HG02981 (cell line): ENCODE data around the gene HPS3.

ENCODE experiments used
- ATAC-seq: cut with Tn5 transposase; IDR thresholded peaks from one replicate; pipeline ENCODE4 v1.9.1; 2021; ENCODE audit warnings: mild to moderate bottlenecking, moderate library complexity; ENCODE audit not compliant: unreplicated experiment

HPS3 gene

DNA sequence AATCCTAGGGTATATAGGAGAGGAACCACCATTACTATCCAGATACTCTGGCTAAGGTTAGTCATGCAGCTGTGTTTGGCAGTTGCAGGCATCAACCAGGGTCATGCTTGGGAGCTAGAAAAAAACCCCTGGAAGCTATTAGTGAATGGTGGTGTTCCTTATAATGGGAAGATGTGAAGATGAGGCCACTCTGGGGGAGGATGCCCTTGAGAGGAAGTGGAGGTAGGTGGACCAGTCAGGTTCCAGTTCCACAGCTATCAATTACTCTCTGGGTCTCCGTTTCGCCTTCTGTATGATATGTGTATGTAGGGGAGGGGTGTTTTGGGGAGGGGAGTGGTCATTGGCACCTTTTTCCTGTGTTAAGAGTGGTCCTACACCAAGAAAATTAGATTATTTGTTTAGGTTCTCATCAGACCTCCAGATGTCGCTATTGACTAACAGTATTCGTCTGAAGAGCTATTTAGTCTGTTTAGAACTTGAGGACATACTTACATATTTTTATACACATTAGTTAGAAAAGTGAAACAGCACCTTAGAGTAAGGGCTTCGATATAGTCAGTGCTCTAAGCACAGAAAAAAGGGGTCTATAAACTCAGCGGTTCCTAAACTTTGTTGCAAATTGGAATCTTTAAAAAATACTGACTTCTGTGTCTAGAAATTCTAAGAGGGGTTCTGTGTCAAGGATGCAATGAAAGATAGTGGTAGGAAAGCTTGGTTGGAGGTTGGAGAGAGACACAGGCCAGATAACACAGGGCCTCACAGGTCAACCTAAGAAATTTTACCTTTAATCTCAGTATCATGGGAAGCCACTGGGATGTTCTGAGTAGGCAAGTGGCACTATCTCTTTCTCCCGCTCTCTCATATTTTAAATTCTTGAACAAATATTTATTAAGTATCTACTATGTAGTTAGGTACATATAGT, 9.1 kb upstream of the HPS3 start:
- ATAC-seq: peak; percentile 73

DNA sequence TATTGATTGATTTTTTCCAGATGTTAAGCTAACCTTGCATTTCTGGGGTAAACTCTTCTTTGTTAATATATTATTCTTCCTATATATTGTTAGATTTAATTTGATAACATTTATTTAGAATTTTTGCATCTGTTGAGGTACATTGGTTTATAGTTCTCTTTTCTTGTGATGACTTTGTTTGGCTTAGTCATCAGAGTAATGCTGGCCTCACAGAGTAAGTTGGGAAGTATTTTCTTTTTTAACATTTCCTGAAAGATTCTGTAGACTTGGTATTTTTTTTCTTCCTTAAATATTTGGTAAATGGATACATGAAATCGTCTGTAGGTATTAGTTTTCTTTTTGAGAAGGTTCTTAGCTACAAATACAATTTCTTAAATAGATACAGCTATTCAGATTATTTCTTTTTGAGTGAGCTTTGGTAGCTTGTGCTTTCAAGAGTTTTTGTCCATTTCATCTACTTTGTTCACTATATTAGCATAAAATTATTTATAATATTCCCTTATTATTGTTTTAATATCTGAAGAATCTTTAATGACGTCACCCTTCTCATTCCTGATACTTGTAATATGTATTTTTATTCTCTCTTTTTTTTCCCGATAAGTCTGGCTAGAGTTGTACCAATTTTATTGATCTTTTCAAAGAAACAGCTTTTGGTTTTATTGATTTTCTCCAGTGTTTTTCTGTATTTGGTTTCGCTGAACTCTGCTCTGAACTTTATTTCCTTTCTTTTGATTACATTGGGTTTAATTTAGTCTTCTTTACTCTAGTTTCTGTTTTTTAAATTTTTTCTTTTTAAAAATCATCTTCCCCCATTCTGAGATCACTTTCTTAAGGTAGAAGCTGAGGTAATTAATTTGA, 6.5 kb upstream of the HPS3 start:
- no peak for ATAC-seq

DNA sequence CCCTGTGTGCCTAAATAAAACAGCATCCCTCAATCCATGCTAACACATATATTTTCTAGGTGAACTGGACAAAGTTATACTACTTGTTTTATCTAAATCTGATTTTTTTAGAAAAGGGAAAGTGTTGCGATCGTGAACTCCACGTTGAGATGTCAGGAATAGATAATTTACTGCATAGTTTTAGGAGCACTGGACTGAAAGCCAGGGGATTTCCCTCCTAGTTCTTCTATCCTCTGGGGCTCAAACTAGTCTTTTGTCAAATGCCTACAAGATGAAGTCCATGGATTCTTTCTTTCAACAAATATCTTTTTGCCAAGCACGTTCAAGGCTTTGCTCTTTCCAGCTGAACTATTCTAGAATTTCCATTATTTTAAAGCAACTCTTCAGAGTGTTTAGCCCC, 617 bp upstream of the HPS3 start:
- no peak for ATAC-seq

DNA sequence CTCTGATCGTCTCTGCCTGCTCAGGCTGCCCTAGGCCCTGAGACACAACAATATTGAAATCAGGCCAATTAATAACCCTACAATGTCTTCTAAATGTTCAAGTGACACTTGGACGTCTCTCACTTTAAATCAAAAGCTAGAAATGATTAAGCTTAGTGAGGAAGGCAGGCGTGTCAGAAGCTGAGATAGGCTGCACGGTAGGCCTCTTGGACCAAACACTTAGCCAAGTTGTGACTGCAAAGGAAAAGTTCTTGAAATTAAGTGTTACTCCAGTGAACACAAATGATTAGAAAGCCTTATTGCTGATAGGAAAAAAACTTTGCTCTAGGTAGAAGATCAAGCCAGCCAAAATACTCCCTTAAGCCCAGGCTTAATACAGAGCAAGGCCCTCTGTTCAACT, 2.2 kb downstream of the HPS3 start:
- ATAC-seq: no peak

DNA sequence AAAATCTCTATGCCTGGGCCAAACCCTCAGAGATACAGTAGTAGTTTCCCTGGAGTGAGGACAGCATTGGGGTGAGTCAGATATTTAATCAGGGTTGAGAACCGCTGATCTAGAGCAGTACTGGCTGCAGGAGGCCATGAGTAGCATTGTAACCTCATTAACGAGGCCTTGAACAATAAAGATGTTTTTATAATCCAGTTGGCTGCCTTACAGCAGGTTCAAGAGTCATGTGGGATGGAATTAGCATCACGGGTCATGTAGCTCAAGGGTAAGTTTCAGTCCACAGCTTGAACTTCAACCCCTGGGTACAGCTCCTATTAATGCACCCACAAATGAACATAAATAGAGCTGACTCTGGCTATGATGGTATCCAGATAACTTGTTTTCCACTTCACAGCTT, 5.1 kb downstream of the HPS3 start:
- no peak for ATAC-seq

DNA sequence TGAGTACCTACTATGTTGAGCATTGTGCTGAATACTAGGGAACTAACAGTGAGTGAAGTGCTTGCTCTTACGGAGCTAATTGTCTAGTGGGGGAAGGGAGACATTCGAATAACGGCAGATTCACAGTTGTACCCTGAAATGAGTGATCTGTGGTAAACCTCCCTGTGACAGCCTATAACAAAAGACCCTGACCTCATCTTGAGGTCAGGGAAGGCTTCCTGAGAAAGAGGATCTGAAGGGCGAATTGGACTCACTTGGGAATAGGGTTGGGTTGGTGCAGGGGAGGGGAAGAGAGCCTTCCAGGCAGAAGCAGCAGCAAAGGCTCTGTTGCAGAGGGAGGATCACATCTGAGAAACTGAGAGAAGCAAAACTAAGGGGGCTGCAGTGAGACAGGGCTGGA, 13.2 kb downstream of the HPS3 start:
- no peak for ATAC-seq

DNA sequence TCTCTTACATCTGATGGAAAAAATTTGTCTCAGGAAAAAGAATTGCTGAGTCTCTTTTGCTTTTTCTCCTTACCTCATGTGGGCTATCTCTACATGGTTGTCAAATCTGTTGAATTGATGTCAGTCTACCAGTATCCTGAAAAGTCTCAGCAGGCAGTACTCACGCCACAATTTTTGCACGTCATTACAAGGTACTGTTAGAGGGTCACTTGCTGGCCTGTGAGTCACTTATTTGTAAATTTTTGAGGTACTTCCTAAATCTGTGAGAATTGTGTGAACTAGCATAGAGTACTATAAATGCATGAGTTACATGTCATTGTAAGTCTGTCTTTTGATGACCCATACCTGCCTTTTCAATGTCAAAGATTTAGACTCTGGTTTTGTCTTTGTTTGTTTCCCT, 15.9 kb downstream of the HPS3 start:
- no peak for ATAC-seq

DNA sequence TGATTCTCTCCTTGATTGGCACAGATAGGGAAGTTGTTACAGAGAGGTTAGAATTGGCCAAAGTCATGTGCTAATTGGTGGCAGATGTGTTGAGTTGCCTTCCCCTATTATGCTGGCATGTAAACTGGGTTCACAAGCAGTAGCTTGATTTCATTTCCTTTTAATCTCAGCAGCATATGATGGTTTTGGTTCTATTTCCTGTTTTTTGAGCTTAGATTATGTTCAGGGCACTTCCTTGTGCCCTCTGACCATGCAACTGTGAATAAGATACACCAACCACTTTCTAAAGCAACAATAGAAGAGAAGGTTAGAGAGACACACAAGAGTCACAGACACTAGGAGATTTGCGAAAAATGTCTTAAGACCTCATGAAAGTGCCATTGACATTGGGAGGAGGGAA, 16.5 kb downstream of the HPS3 start:
- ATAC-seq: peak; percentile 78

DNA sequence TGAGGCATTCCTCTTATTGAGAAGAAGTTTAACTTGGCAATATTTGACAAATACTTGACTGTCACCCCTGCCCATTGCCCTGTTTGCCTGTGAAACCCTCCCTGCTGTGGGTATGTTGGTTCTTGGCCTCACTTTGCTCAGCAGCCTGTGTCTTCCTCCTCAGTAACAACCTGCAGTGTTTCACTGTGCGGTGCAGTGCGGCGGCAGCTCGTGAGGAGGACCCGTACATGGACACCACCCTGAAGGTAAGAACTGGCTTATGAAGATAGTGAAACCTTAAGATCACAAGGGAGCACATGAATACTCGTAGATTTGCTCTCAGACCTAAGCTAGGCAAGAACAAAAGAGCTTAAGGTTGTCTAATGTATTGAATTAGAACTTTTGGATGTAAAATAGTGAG, 21.0 kb downstream of the HPS3 start:
- no peak for ATAC-seq

DNA sequence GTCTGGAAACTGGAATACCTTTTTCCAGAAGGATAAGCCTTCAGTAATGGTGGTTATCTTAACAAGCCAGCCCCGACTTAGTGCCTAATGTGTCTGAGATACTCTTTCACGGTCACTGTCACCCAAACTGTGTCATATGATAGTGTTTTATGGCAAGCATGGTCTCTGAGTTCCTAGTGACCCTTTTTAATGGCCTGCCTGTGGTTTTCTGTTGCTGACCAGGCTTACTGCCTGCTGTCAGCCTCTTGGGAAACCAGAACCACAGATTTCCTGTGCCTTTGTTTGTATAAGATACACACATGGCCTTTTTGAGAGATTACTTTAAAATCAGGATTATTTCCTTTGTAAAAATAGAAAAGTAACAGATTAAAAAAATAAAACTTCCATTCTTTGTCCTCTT, 22.4 kb downstream of the HPS3 start:
- peak; percentile 33 for ATAC-seq

DNA sequence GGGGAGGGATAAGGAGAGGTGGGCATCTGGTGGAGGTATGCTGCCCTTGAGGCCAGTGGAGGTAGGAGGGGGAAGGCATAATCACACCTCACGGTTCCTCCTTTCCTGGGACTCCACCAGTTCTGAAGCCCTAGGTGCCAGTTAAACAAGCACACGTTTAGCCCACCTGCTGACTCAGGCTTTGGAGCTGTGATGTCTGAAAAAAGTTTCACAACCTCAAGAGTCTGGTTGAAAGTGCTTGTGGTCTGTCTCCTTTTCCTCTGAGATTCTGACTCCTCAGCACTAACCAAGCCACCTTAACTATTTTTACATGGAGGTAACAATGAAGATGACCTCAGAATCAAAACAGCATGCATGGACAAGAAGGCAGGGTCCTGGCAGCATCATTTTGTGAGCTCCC, 23.0 kb downstream of the HPS3 start:
- peak; percentile 95 for ATAC-seq

DNA sequence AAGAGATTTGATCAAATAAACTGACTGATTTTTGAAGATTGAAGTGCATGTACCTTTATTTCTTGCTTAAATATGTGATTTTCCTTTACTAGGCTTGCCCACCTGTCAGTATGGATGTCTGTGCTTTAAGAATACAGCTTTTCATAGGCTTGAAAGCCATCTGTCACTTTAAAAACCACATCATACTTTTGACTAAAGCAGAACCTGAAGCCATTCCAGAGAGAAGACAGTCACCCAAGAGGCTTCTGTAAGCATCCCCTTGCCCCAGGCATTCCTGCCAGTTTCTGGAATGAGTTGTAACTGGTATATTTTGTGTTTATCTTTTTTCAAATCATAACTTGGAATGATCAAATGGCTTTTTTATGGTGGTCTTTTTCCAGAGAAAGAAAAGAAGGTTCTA, 24.0 kb downstream of the HPS3 start:
- ATAC-seq: no peak

DNA sequence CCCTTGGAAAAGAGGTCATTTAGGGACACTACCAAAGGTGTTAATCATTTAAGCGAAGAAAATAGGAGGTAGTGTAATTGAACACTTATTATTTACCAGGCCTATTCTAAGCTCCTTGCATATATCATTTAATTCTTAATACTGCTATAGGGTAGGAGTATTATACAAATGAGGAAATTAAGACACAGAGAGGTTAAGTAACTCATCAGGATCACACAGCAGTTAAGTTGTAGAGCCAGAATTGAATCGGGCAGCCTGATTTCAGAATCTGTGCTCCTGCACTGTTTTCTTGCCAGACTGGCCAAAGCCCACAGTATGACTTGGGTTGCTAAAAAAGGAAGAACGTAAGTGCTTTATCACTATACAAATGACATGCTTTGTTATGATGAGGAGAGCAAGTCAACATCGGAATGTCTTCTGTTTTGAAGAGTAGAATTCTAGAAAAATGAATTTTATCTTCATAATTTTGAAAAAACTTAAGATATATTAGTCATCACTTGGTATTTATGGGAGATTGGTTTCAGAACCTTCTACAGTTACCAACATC, 31.4 kb downstream of the HPS3 start:
- no peak for ATAC-seq

DNA sequence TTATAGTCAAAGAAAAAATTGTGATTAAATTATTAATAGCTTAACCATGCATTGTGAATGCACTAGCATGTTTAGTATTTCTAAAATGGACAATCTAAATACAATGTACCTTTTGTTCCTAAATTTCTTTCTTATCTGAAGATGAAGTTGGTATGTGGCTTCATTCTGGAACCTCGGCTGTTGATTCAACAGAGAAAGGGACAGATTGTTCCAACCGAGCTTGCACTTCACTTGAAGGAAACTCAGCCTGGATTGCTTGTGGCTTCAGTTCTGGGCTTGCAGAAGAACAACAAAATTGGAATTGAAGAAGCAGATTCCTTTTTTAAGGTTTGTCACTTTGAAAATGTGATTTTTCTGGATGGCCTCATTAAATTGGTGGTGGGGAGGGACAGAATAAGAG, 32.6 kb downstream of the HPS3 start:
- no peak for ATAC-seq

DNA sequence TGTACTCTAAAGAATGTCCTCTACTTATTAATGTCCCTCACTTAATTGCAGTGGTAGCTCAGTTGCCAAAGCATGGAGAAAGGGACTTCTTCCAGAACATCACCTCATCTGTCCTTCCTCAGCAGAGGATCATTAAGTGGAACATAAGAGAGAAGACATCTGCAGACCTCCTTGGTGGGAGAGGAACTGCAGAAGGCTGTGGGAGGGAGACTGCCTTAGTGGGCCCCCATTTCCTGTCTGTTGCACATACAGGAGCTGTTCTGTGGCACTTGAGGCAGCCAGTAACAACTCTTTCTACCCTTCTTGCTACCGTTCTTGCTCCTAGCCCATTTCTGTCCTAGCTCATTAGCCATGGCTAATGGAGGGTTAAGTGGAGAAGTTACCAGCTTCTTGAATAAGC, 33.6 kb downstream of the HPS3 start:
- no peak for ATAC-seq

DNA sequence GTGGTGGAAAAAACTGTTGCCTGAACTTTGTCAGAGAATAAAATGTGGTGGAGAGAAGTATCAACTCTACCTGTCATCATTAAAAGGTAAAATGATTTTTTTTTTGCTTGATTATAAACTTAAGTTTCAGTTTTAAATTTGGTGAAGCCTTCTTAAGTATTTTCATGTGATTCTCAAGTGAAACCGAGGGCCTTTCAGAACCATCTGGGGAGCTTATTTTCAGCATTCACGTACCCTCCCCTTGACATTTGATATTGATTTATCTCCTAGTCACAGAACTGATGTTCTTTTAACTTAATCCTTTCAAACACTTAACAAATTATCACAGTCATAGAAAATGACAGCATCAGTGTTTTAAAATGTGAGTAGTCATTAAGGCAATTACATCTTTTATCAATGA, 38.5 kb downstream of the HPS3 start:
- ATAC-seq: no peak

DNA sequence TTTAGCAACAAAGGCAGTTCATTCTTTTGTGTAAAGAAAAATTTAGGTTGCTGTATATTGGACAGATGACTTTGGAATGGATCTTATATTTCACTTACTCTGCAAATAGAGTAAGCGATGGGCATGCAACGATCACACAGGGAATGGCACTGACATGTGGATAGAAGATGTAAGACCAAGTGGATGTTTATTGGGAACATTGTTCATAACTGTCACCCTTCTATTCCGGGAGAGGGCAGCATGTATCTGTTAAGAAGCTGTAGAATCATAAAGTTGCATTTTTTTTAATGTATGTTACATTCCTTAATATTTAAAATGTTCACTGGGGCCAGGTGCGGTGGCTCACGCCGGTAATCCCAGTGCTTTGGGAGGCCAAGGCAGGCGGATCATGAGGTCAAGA, 41.2 kb downstream of the HPS3 start:
- ATAC-seq: no peak

DNA sequence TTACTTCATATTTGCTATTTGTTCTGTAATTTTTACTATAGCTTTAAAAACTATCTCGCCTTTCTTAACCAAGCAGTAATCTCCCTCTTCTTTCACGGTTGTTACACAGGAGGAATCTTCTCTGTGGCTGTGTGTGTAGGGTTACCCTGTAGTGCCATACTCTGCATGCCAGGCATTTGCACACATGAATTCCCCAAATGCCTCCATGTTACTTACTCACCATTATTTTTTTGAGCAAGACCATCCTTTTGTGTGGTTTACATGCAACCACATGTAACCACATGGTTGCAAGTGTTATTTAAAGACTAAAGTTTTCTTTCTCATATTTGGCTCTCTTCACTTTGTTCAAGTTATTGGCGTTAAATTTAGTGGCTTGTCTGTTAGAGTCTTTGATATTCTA, 45.5 kb downstream of the HPS3 start:
- ATAC-seq: peak; percentile 98

DNA sequence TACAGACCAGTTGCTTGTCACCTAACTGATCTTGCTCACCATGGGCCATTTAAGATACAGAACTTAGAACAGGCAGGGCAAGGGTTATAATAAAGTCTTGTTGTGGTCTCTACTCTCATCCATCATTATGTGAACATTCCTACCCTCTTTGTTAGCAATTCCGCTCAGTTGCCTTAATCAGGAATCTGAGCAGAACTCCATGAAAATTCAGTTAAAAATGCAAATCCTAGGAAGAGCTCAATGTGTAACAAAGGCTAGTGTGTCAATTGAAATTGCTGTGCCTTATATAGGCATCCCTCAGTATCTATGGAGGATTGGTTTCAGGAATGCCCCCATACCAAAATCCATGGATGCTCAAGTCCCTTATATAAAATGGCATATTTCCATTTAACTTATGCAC, 47.7 kb downstream of the HPS3 start:
- no peak for ATAC-seq

DNA sequence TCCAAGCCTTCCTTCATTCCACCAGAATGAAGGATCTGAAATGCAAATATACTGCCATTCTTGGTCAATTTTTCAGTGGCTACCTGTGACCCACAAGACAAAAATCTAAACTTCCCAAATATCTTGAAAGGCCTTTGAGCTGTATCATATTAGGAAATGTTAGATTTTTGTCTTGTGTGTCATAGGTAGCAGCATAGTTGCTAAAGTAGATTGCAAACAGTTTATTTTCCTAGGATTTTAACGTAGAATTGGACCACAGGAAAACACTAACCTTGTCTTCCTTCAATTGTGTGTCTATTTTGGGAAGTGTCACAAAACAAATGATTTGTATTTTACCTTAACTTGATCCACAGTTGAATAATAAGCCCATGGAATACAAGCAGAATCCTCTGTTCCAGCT, 49.8 kb downstream of the HPS3 start:
- no peak for ATAC-seq

DNA sequence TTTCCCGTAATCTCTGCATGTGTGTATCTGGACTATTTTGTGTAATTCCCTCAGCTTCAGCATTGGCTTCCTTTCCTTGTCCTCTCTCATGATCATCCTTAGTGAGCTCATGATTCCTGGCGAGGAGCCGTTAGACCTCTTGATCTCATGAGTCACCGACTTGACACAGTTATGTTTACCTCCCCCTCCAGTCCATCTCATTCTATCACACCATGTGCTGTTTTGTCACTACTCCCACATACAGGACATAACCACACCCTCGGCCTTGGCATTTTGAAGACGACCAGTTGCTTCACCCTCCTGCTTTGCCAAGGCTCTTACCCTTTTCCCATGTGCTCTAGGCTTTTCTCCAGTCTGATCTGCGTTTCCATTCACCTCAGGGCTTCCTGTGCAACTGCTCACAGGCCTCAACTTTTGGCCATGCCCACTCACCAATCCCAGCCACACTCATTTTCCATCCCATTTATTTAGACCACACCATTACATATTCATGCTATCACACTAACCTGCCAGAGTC, 50.7 kb downstream of the HPS3 start:
- ATAC-seq: no peak

DNA sequence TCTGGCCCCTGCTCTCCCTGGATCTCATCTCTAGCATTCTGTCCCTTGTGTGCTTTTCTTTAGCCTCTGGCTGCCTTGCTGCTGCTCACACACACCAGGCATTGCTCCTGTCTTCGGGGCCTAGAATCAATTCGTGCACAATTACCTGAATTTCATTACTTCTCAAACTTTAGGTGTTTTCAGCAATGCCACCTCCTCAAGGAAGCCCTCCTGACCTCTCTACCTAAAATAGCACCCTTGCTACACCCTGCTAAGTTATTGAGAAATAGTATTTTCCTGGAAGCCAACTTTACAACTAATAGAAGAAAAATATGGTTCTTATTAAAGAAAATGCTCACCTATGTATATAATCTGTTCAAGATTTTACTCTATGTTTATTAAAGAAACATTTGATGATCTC, 51.7 kb downstream of the HPS3 start:
- ATAC-seq: no peak
